ENCODE measurements around the gene UST.
A peak's percentile ranks its signal among the peaks of the same experiment; 100 is the strongest.

UST gene

GRCh38 chr6:148825492-148825891, 78.7 kb downstream of the UST start:
- no peak for TF ChIP-seq POLR2AphosphoS5 (IDR thresholded peaks at IDR 0.05; ENCODE audit: low read depth, low read length)
- no peak for TF ChIP-seq PAX5 (IDR thresholded peaks at IDR 0.05; ENCODE audit: insufficient read depth, low read length, severe bottlenecking)
- no peak for TF ChIP-seq SPI1 (IDR thresholded peaks at IDR 0.05; ENCODE audit: low read depth, low read length)
- no peak for TF ChIP-seq TAF1 (IDR thresholded peaks at IDR 0.05; ENCODE audit: low read depth, low read length)
- TF ChIP-seq POU2F2 (IDR thresholded peaks at IDR 0.05; ENCODE audit: low read depth, low read length): no peak
- no peak for TF ChIP-seq POLR2A (IDR thresholded peaks at IDR 0.05; ENCODE audit: low read depth, low read length)
- FAIRE-seq (no peak), DNase-seq (ENCODE audit: insufficient read length, low spot score) (no peak)

GRCh38 chr6:148827416-148828045, 80.7 kb downstream of the UST start:
- no peak for FAIRE-seq
- no peak for DNase-seq (ENCODE audit: insufficient read length, low spot score)
- TF ChIP-seq POU2F2 (IDR thresholded peaks at IDR 0.05; ENCODE audit: low read depth, low read length) (no peak), POLR2A (IDR thresholded peaks at IDR 0.05; ENCODE audit: low read depth, low read length) (no peak), TAF1 (IDR thresholded peaks at IDR 0.05; ENCODE audit: low read depth, low read length) (no peak)

- no peak for FAIRE-seq
- DNase-seq (ENCODE audit: insufficient read length, low spot score): no peak
These were observed 81.2 kb downstream of the UST start for GRCh38 chr6:148828047-148828446.

GRCh38 chr6:148829415-148830101, 82.7 kb downstream of the UST start:
- FAIRE-seq (peak; percentile 31), DNase-seq (ENCODE audit: insufficient read length, low spot score) (no peak)
- TF ChIP-seq POLR2A (IDR thresholded peaks at IDR 0.05; ENCODE audit: low read depth, low read length): no peak
- no peak for TF ChIP-seq SPI1 (IDR thresholded peaks at IDR 0.05; ENCODE audit: low read depth, low read length)
- no peak for TF ChIP-seq PAX5 (IDR thresholded peaks at IDR 0.05; ENCODE audit: insufficient read depth, low read length, severe bottlenecking)
- TF ChIP-seq TAF1 (IDR thresholded peaks at IDR 0.05; ENCODE audit: low read depth, low read length): no peak
- TF ChIP-seq POLR2AphosphoS5 (IDR thresholded peaks at IDR 0.05; ENCODE audit: low read depth, low read length): no peak
- no peak for TF ChIP-seq POU2F2 (IDR thresholded peaks at IDR 0.05; ENCODE audit: low read depth, low read length)

More at GRCh38 chr6:148828047-148828446, 81.2 kb downstream of the UST start:
- no peak for TF ChIP-seq POU2F2 (IDR thresholded peaks at IDR 0.05; ENCODE audit: low read depth, low read length)
- TF ChIP-seq PAX5 (IDR thresholded peaks at IDR 0.05; ENCODE audit: insufficient read depth, low read length, severe bottlenecking): no peak
- no peak for TF ChIP-seq SPI1 (IDR thresholded peaks at IDR 0.05; ENCODE audit: low read depth, low read length)
- TF ChIP-seq POLR2AphosphoS5 (IDR thresholded peaks at IDR 0.05; ENCODE audit: low read depth, low read length): no peak
- no peak for TF ChIP-seq POLR2A (IDR thresholded peaks at IDR 0.05; ENCODE audit: low read depth, low read length)
- no peak for TF ChIP-seq TAF1 (IDR thresholded peaks at IDR 0.05; ENCODE audit: low read depth, low read length)

GRCh38 chr6:148830614-148831013, 83.8 kb downstream of the UST start:
- TF ChIP-seq SPI1 (IDR thresholded peaks at IDR 0.05; ENCODE audit: low read depth, low read length): peak; percentile 21; the same call in 1 of the 2 replicates
- TF ChIP-seq POLR2AphosphoS5 (IDR thresholded peaks at IDR 0.05; ENCODE audit: low read depth, low read length): no peak
- no peak for FAIRE-seq
- DNase-seq (ENCODE audit: insufficient read length, low spot score): no peak

GRCh38 chr6:148831064-148831463, 84.2 kb downstream of the UST start:
- FAIRE-seq (peak; percentile 66), DNase-seq (ENCODE audit: insufficient read length, low spot score) (no peak)
- TF ChIP-seq TAF1 (IDR thresholded peaks at IDR 0.05; ENCODE audit: low read depth, low read length): no peak
- no peak for TF ChIP-seq POLR2AphosphoS5 (IDR thresholded peaks at IDR 0.05; ENCODE audit: low read depth, low read length)
- no peak for TF ChIP-seq PAX5 (IDR thresholded peaks at IDR 0.05; ENCODE audit: insufficient read depth, low read length, severe bottlenecking)
- no peak for TF ChIP-seq POU2F2 (IDR thresholded peaks at IDR 0.05; ENCODE audit: low read depth, low read length)
- TF ChIP-seq POLR2A (IDR thresholded peaks at IDR 0.05; ENCODE audit: low read depth, low read length): no peak
- peak; percentile 88 for TF ChIP-seq SPI1 (IDR thresholded peaks at IDR 0.05; ENCODE audit: low read depth, low read length)

GRCh38 chr6:148831531-148831930, 84.7 kb downstream of the UST start:
- TF ChIP-seq TAF1 (IDR thresholded peaks at IDR 0.05; ENCODE audit: low read depth, low read length): no peak
- no peak for TF ChIP-seq POLR2A (IDR thresholded peaks at IDR 0.05; ENCODE audit: low read depth, low read length)
- no peak for TF ChIP-seq POU2F2 (IDR thresholded peaks at IDR 0.05; ENCODE audit: low read depth, low read length)
- TF ChIP-seq POLR2AphosphoS5 (IDR thresholded peaks at IDR 0.05; ENCODE audit: low read depth, low read length): no peak
- TF ChIP-seq SPI1 (IDR thresholded peaks at IDR 0.05; ENCODE audit: low read depth, low read length): no peak
- TF ChIP-seq PAX5 (IDR thresholded peaks at IDR 0.05; ENCODE audit: insufficient read depth, low read length, severe bottlenecking): no peak
- FAIRE-seq (no peak), DNase-seq (ENCODE audit: insufficient read length, low spot score) (no peak)

- DNase-seq (ENCODE audit: insufficient read length, low spot score) (no peak), FAIRE-seq (no peak)
- TF ChIP-seq TAF1 (IDR thresholded peaks at IDR 0.05; ENCODE audit: low read depth, low read length): no peak
These were observed 89.2 kb downstream of the UST start for GRCh38 chr6:148835920-148836441.

- no peak for DNase-seq (ENCODE audit: insufficient read length, low spot score)
- TF ChIP-seq POLR2A (IDR thresholded peaks at IDR 0.05; ENCODE audit: low read depth, low read length) (no peak), PAX5 (IDR thresholded peaks at IDR 0.05; ENCODE audit: insufficient read depth, low read length, severe bottlenecking) (no peak), POU2F2 (IDR thresholded peaks at IDR 0.05; ENCODE audit: low read depth, low read length) (no peak), TAF1 (IDR thresholded peaks at IDR 0.05; ENCODE audit: low read depth, low read length) (no peak), SPI1 (IDR thresholded peaks at IDR 0.05; ENCODE audit: low read depth, low read length) (no peak), POLR2AphosphoS5 (IDR thresholded peaks at IDR 0.05; ENCODE audit: low read depth, low read length) (no peak)
- no peak for FAIRE-seq
These were observed 89.9 kb downstream of the UST start for GRCh38 chr6:148836751-148837150.

- FAIRE-seq: no peak
- DNase-seq (ENCODE audit: insufficient read length, low spot score): no peak
- no peak for TF ChIP-seq POLR2AphosphoS5 (IDR thresholded peaks at IDR 0.05; ENCODE audit: low read depth, low read length)
- no peak for TF ChIP-seq TAF1 (IDR thresholded peaks at IDR 0.05; ENCODE audit: low read depth, low read length)
- no peak for TF ChIP-seq POLR2A (IDR thresholded peaks at IDR 0.05; ENCODE audit: low read depth, low read length)
- TF ChIP-seq PAX5 (IDR thresholded peaks at IDR 0.05; ENCODE audit: insufficient read depth, low read length, severe bottlenecking): no peak
- no peak for TF ChIP-seq SPI1 (IDR thresholded peaks at IDR 0.05; ENCODE audit: low read depth, low read length)
- TF ChIP-seq POU2F2 (IDR thresholded peaks at IDR 0.05; ENCODE audit: low read depth, low read length): no peak
These were observed 91.1 kb downstream of the UST start for GRCh38 chr6:148837941-148838340.

All from GM12891 (cell line).